Activated effector memory CD4-positive, alpha-beta T cell treated with anti-CD3 and anti-CD28 coated beads, Interleukin-2, amount 50 U/mL, for 16 hours (primary cell): ENCODE results near the gene PXYLP1.
"Not testable (repeated sequence)": the region's sequence is repeated elsewhere in the genome, so short reads cannot be mapped to it uniquely, and the experiment has no call there.

Source experiments
- DNase-seq: peaks from one replicate; pipeline ENCODE4 v3.0.0-alpha.2; 2020

Gene PXYLP1

DNA sequence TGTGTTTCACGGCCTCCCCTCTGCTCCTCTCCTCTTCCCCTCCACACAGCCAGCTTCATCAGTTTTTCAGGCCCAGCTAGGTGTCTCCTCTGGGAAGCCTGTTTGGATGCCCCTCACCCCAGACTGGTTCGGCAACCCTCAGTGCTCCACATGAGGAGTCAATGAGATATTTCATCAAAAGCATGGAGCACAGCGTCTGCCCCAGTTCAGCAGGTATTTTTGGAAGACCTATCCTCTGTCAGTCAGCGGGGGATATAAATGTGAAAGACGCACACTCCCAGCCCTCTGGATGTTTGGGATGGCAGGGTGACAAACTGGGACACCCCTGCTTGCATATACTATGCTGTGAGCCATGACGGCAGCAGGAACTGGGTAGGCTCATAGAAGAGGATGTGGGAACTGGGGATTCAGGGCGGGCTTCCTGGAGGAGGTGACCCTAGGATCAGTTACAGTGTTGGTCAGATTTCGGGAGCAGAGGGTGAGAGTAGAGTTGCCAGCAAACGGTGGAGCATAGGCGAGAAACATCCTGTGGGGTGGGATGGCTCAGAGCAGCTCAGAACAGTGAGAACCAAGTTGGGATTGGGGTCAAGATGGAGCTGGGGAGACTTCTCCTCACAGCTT is 42.9 kb downstream of the PXYLP1 start:
- DNase-seq = no peak

DNA sequence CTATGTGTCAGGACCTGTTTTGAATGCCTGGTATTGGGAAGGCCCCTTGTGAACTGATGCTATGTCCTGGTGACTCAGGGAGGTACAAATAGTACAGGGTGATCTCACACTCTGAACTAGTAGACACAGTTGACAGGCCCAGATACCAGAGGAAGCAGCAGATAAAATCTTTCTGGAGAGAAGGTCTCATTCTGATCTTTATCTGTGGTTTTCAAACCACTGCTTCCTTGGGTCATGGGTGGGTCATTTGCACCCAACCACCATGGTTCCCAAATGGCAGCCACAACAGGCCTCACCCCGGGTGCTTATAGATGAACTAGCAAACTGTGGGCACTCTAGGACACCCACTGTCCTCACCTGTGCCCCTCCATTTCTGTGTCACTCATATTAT is 43.4 kb downstream of the PXYLP1 start:
- DNase-seq = no peak

DNA sequence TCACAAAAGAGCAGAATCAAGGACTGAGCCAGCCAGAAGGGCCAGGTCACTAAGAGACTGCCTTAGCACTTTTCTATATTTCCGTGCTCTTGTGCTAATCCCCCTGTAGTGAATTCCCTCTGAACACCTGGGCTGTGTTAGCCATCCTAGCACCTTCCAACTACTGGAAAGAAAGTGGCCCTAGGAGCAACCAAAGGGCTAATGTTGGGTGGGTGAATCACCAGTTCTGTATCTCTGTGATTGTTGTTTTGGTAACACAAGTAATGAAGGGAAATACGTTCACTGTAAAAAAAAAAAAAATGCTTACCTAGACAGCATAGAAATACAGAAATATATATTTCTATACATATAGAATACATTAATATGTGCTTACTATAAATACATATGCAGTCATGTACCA is 43.9 kb downstream of the PXYLP1 start:
- DNase-seq = no peak

DNA sequence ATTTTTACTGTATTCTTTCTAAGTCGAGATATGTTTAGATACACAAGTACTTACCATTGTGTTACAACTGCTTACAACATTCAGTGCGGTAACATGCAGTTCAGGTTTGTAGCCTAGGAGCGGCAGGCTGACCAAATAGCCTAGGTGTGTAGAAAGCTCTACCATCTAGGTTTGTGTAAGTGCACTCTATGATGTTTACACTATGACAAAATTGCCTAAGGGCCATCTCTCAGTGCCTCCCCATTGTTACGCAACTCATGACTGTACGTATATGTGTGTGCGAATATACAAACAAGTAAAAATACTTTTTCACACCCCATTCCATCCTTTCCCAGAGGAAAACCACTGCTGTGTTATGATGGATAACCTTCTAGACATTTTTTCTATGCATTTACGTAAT is 44.3 kb downstream of the PXYLP1 start:
- no peak for DNase-seq

DNA sequence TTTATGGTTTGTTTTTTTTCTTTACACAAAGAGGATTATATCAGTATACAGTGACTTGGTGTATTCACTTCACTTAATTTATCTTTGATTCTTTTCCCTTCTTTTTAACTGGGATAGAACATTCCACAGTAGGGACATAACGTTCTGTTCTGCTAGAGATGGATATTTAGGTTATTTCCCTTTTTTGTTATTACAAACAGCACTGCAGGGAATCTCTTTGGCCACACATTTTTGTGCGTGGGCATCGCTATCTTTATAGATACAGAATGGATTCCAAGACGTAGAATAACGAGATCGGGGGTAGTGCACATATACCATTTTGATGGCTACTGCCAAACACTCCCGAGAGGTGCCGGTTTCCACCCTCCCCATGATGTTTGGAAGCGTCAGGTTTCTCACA is 44.8 kb downstream of the PXYLP1 start:
- DNase-seq = no peak

DNA sequence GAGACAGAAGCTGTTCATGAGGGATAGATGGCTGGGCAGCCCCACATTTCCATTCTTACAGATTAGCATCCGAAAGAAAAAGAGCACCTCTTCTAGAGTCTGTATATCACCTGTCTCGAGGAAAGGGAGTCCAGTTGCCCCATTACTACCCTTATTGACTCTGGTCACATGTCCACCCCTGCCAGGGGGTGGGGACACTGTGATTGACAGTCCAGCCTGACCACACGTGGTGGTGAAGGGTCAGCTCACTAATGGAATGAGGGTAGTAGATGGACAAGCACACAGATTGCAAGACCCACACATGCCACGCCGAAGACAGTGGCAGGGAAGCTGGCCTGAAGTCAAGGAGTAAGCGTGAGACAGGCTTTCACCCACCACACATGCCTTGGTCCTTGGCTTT is 45.8 kb downstream of the PXYLP1 start:
- no peak for DNase-seq

DNA sequence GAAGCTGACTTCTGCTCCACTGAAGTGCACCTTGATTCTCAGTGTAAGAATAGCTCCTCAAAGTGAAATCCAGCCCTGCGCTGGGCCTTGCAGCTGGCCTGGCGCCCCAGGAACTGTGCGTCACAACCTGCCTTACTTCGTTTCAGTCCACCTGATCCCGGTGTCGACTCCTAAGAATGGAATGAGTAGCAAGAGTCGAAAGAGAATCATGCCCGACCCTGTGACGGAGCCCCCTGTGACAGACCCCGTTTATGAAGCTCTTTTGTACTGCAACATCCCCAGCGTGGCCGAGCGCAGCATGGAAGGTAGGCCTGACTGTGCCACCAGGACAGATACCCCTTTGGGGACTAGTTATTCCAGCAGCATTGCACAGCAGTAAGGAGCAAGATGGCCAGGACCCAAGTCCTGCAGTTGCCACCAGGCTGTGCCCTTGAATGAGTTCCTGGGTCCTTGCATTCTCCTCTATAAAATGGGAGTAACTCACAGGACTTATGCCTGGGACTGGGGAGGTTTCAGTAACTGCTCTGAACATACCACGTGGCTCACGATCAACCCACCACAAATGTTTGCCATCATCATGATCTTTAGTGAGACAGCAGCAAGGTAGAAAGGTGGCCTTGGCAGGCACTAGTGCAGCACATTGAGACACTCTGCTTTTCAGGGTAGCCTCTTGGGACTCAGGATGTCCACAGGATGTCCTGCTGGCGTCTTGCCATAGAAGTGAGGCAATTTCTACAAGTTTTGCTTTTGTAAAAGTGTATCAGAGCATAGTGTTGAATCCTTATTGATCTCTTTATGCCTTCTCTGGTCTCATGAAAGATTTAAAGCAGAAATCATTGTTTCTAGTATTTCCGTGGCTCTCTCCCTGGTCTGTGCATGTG is 46.8 kb downstream of the PXYLP1 start:
- no peak for DNase-seq

DNA sequence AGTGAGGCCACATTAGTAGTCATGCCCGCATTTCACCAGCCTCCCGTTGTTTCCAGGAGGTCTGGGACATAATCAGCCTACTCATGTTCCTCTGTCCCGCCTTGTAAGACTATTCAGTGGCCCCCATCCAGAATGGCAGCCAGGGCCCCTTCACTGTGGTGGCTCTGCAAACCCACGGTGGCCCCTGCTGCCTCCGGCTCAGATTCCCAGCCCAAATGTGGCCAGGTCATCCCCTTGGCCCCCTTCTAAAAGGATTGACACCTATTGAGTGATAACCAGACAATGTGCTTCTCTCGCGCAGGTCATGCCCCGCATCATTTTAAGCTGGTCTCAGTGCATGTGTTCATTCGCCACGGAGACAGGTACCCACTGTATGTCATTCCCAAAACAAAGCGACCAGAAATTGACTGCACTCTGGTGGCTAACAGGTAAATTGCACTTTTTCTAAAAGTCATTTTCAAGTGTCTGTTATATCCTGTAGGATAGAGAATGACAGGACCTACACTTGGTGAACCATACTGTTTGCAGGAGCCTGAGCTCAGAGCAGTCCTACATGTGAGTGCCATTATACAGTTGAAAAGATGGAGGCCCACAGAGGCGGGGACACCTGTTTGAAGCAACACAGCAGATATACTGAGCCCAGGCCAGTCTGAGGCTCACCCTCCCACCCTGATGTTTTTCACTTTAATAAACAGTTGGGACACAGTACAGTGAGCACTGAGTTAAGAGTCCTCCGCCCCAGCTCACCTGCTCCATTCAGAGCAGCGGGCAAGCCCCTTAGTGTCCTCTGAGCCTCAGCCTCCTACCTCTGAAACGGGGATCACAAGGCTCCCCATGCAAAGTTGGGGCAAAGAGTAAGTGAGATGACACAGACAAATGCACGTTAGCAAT is 47.7 kb downstream of the PXYLP1 start:
- no peak for DNase-seq

DNA sequence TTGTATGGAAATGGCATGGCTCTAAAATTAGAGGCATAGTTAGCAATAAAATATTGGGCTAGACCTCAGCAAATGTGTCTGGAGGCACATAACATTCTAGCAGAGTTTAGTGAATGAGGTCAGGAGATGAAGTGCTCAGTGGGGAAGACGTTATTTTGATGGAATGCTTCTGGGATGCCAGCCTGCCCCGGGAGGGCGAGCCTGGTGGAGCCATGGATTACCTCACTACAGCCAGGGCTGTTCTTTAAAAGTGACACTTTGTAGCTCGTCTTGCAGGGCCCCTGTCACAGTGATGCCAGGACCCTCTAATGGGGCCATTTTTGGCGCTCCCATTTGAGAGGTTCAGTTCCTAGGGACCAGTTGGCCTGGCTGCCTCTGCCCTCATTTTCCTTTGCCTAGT is 48.5 kb downstream of the PXYLP1 start:
- no peak for DNase-seq

DNA sequence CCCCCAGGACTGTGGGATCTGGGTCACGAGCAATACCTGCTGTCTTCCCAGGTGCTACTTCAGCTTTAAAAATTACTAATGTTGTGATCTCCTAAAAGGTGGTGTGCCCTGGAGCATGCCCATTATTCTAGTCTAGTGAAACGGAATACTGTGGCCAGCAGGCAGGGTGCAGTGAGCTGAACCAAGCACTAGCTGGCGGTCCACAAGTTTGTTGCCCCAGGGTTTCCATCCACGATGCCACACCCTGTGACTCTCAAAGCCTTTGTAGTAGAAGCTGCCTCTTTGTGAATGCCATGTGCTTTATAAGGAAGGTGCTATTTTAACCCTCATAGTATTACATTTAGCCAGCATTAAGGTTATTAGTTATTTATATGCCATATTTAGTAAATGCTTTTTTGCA is 49.1 kb downstream of the PXYLP1 start:
- DNase-seq = no peak

DNA sequence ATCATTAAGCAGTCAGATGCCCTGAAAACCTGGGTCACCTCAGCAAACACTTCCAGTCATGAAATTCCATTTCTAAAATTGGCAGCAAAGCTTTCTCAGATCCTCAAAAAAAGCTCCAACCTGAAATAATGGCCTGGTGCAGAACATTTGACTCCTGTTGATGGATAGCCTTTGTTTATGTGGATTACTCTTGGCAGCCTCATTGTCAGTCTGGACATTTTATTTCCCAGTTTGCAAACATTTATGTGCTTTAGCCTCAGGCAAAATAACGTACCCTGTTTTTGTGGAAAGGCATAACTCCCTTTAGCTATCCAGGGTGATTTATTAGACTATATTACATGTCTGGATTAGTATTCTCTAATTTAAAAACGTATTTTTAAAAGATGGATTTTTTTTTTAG is 53.9 kb downstream of the PXYLP1 start:
- no peak for DNase-seq

DNA sequence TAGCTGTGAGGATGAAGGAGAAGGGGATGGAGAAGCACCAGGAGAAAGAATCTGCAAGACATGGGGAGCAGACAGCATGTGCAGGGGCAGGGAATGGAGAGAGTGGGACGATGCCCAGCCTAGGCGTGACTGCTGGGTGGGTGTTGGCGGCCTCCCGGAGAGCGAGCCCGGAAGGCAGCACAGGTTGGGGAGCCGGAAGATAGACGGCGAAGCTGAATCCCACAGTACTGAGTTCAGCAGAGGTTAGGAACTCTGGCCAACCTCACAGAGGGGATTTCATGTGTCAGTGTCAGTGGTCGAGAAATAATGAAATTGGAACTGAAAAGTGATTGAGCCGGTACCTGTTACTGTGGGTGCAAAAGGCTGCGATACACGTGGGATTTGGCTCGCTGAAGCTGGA is 55.2 kb downstream of the PXYLP1 start:
- no peak for DNase-seq

DNA sequence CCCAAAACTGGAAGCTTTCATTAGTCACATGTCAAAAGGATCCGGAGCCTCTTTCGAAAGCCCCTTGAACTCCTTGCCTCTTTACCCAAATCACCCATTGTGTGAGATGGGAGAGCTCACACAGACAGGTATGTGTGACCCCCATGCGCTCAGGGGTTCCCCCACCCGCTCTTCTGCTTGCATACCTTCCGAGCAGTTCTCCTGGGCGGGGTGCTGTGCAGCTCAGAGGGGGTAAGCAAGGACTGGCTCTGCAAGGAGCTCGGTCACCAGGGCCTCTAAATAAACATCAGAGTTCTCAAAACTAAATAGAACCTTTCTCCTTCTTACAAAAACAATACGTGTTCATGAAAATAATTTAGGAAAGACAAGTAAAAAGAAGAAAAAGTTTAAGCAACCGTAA is 55.7 kb downstream of the PXYLP1 start:
- DNase-seq = no peak

DNA sequence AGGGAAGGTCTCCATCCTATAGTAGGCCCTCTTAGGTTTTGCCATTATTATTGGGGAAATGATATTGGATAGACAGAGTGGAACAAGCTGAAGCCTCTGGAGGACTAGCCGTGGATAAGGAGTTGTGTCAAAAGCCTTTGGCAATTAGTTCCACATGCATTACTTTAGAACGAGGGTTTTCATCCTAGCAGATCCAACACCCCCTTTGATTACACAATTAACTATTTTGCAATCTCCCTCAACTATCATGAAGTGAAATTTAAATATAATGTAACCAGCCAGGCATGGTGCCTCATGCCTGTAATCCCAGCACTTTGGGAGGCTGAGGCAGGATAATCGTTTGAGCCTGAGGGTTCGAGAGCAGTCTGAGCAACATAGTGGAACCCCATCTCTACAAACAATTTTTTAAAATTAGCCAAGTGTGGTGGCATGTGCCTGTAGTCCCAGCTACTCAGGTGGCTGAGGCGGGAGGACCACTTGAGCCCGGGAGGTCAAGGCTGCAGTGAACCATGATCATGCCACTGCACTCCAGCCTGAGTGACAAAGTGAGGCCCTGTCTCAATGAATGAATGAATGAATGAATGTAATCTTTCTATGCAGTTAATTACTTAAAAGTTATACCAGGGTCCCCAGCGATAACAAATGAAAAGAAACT is 56.8 kb downstream of the PXYLP1 start:
- DNase-seq = no peak

DNA sequence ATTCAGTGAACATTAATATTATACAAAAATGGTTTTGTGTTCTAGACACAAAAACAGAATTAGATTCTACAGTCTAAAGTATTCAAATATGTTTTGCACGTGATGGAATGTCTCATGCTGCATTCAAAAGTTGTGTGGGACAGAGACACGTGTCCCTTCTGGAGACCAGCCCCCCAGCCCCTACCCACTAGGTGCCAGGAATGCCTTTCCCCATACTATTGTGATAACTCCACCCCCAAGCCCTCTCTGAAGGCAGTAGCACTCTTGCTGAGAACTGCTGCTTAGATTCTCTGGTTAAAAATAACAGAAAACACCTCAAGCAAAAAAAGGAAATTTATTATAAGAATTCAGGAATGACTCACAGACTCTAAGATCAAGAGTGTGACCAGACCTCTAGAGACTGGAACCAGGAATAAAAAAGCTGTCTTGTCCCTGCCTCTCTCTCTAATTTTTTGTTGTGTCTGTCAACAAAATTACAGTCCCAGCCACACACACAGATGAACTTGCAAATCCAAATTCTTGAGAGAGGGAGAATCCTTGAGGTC is 57.7 kb downstream of the PXYLP1 start:
- no peak for DNase-seq

DNA sequence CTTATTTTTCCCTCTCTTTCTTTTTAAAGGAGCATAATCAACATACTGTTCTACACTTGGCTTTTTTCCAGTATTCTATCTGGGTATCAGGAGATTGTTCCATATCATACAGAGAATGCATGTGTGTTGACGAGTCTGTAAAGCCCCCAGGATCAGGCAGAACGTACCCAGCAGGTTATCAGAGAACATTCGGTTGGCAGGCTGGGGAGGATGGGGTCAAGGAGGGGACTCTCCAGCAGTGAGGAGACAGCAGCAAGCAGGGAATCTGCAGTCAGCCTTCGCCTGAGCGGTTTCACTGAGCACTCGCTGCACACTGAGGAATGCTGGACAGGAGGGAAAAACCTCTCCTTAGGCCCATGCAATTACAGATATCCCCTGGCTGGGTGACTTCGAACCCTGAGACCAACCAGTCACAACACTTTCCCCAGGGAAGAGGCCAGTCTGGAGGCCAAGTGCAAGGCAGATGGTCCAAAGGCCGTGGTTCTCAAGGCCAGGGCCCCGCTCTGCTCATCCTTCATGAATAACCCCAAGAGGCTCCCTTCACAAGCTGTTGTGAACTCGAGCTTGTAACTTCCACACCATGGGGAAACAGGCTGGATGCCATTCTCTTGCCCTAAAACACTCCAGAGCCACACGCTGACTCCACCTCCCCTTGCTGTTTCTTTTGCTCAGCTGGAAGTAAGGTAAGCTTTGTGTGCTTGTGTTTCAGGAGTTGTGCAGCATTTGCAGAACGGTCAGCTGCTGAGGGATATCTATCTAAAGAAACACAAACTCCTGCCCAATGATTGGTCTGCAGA is 60.1 kb downstream of the PXYLP1 start:
- no peak for DNase-seq

DNA sequence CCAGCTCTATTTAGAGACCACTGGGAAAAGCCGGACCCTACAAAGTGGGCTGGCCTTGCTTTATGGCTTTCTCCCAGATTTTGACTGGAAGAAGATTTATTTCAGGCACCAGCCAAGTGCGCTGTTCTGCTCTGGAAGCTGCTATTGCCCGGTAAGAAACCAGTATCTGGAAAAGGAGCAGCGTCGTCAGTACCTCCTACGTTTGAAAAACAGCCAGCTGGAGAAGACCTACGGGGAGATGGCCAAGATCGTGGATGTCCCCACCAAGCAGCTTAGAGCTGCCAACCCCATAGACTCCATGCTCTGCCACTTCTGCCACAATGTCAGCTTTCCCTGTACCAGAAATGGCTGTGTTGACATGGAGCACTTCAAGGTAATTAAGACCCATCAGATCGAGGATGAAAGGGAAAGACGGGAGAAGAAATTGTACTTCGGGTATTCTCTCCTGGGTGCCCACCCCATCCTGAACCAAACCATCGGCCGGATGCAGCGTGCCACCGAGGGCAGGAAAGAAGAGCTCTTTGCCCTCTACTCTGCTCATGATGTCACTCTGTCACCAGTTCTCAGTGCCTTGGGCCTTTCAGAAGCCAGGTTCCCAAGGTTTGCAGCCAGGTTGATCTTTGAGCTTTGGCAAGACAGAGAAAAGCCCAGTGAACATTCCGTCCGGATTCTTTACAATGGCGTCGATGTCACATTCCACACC is 60.9 kb downstream of the PXYLP1 start:
- DNase-seq = no peak

DNA sequence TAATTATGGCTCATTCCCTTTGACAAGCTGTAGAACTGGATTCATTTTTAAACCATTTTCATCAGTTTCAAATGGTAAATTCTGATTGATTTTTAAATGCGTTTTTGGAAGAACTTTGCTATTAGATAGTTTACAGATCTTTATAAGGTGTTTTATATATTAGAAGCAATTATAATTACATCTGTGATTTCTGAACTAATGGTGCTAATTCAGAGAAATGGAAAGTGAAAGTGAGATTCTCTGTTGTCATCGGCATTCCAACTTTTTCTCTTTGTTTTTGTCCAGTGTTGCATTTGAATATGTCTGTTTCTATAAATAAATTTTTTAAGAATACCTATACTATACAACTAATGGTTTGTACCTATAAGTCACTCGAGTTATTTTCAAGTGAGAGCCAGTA is 62.7 kb downstream of the PXYLP1 start:
- DNase-seq = no peak

DNA sequence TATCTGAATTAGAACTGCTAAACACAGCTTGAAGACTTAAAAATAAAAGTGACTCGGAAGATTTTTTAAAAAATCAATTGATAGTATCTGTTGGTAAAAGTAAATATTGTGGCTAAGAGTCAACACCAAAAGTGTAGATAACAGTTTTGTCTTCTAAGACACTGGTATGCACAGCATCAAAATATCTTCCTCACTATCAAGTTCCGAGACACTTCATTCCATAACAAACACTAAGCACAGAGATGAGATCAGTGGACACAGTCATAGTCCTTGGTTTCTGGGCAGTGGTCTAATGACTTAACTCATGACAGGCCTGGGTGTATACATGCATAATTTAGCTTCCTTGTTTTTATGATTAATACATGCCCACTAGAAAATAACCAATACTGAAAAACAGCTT is 63.2 kb downstream of the PXYLP1 start:
- no peak for DNase-seq

DNA sequence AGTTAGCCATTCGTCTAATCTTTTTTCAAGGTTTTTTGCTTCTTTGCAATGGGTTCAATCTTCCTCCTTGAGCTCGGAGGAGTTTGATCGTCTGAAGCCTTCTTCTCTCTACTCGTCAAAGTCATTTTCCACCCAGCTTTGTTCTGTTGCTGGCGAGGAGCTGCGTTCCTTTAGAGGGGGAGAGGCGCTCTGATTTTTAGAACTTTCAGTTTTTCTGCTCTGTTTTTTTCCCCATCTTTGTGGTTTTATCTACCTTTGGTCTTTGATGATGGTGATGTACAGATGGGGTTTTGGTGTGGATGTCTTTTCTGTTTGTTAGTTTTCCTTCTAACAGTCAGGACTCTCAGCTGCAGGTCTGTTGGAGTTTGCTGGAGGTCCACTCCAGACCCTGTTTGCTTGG is 68.8 kb downstream of the PXYLP1 start:
- DNase-seq = not testable (repeated sequence)
